GM23338 (cell line): ENCODE data around the gene SRRT. TPM values are rescaled to one million over a fixed set of nuclear protein-coding genes. Genes with fewer than 3 reads are reported as not detected.

Experiments
- ATAC-seq: fragments of 200-7000 bp; cut with Tn5 transposase; 3 replicates; pipeline ENCODE4 v1.9.1; 2020
- DNase-seq: peaks from one replicate; pipeline ENCODE4 v3.0.0-alpha.2; 2015; ENCODE audit warnings: low spot score
- H2AFZ ChIP-seq: fragments of 200-600 bp; sonication (generic); 2 replicates; pipeline ENCODE4 v1.8.0; 2016; ENCODE audit warnings: antibody characterized with exemption, mild to moderate bottlenecking, moderate library complexity
- H3F3A ChIP-seq: fragments of 200-600 bp; sonication (generic); replicated peaks from 2 replicates; pipeline ENCODE4 v1.8.0; 2017; ENCODE audit warnings: antibody characterized with exemption, mixed run types, low read depth
- H3K27ac ChIP-seq: fragments of 200-600 bp; sonication (generic); 2 replicates; pipeline ENCODE4 v1.6.1; 2016; ENCODE audit warnings: low read depth
- H3K27me3 ChIP-seq: fragments of 200-600 bp; sonication (generic); 2 replicates; pipeline ENCODE4 v1.8.0; 2016; ENCODE audit warnings: mild to moderate bottlenecking, mixed run types, moderate library complexity; ENCODE audit not compliant: insufficient read depth
- H3K36me3 ChIP-seq: fragments of 200-600 bp; sonication (generic); 2 replicates; pipeline ENCODE4 v1.8.0; 2016; ENCODE audit warnings: mild to moderate bottlenecking; ENCODE audit not compliant: insufficient read depth
- H3K4me1 ChIP-seq: fragments of 200-600 bp; sonication (generic); 2 replicates; pipeline ENCODE4 v1.8.0; 2016; ENCODE audit warnings: mild to moderate bottlenecking, moderate library complexity; ENCODE audit not compliant: insufficient read depth
- H3K4me2 ChIP-seq: fragments of 200-600 bp; sonication (generic); 2 replicates; pipeline ENCODE4 v1.7.1; 2017; ENCODE audit warnings: mixed run types
- H3K4me3 ChIP-seq: fragments of 200-600 bp; sonication (generic); 2 replicates; pipeline ENCODE4 v1.6.1; 2016; ENCODE audit warnings: mixed run types
- H3K79me2 ChIP-seq: fragments of 200-600 bp; sonication (generic); replicated peaks from 2 replicates; pipeline ENCODE4 v1.8.0; 2017; ENCODE audit warnings: mild to moderate bottlenecking; ENCODE audit not compliant: insufficient read depth
- H3K9me2 ChIP-seq: fragments of 200-600 bp; sonication (generic); 2 replicates; pipeline ENCODE4 v1.8.0; 2017; ENCODE audit not compliant: insufficient read depth
- H4K20me1 ChIP-seq: fragments of 200-600 bp; sonication (generic); replicated peaks from 2 replicates; pipeline ENCODE4 v1.8.0; 2017; ENCODE audit warnings: mild to moderate bottlenecking; ENCODE audit not compliant: insufficient read depth
- H3K27ac Mint-ChIP-seq: 2 replicates; pipeline ENCODE4 v1.8.0; 2020; ENCODE audit warnings: inconsistent platforms, mild to moderate bottlenecking, moderate library complexity, mixed read lengths
- H3K27me3 Mint-ChIP-seq: 3 replicates; pipeline ENCODE4 v1.8.0; 2022; ENCODE audit warnings: low read depth, mild to moderate bottlenecking, moderate library complexity, mixed read lengths, inconsistent platforms; ENCODE audit not compliant: insufficient read depth, poor library complexity
- H3K36me3 Mint-ChIP-seq: 3 replicates; pipeline ENCODE4 v1.8.0; 2021; ENCODE audit warnings: low read depth, mild to moderate bottlenecking, inconsistent platforms, moderate library complexity, mixed read lengths
- H3K4me1 Mint-ChIP-seq: 3 replicates; pipeline ENCODE4 v1.8.0; 2020; ENCODE audit warnings: mild to moderate bottlenecking, inconsistent platforms, mixed read lengths
- H3K4me3 Mint-ChIP-seq: 3 replicates; pipeline ENCODE4 v1.8.0; 2021; ENCODE audit warnings: moderate library complexity, mild to moderate bottlenecking, inconsistent platforms, mixed read lengths
- H3K9me3 Mint-ChIP-seq: 3 replicates; pipeline ENCODE4 v1.8.0; 2020; ENCODE audit warnings: moderate library complexity, mild to moderate bottlenecking, inconsistent platforms, mixed read lengths
- CREB1 ChIP-seq: fragments of 250-450 bp; sonication (Bioruptor Pico); IDR thresholded peaks from 2 replicates; pipeline ENCODE4 v1.5.0; 2020; ENCODE audit warnings: low read depth, mild to moderate bottlenecking, moderate library complexity
- CTCF ChIP-seq, 2 experiments: fragments of 200-600 bp in 1 of 2; sonication (generic) in 1 of 2; conservative IDR thresholded peaks; 2 replicates each; pipeline versions ENCODE4 v1.5.1 to v1.6.1; 2016 to 2017; ENCODE audit warnings: antibody characterized with exemption in 2 of 2, low read depth in 2 of 2, mild to moderate bottlenecking in 2 of 2, moderate library complexity in 1 of 2
- EZH2 ChIP-seq: fragments of 200-600 bp; sonication (generic); IDR thresholded peaks from one replicate; pipeline ENCODE4 v1.8.0; 2017; ENCODE audit warnings: antibody characterized with exemption, mild to moderate bottlenecking, low read depth; ENCODE audit not compliant: unreplicated experiment
- EZH2phosphoT487 ChIP-seq: fragments of 200-600 bp; sonication (generic); IDR thresholded peaks from one replicate; pipeline ENCODE4 v1.8.1; 2018; ENCODE audit warnings: antibody characterized with exemption; ENCODE audit not compliant: unreplicated experiment
- JUNB ChIP-seq: IDR thresholded peaks from one replicate; pipeline ENCODE4 v1.6.1; 2016; ENCODE audit warnings: antibody characterized with exemption; ENCODE audit not compliant: unreplicated experiment
- NANOG ChIP-seq: IDR thresholded peaks from 2 replicates; pipeline ENCODE4 v1.6.1; 2016; ENCODE audit warnings: antibody characterized with exemption, borderline replicate concordance
- POLR2AphosphoS5 ChIP-seq: IDR thresholded peaks from 2 replicates; pipeline ENCODE4 v1.6.1; 2016; ENCODE audit warnings: antibody characterized with exemption, low read depth
- REST ChIP-seq: IDR thresholded peaks from one replicate; pipeline ENCODE4 v1.6.1; 2018; ENCODE audit warnings: antibody characterized with exemption; ENCODE audit not compliant: unreplicated experiment
- STAT1 ChIP-seq: IDR thresholded peaks from one replicate; pipeline ENCODE4 v1.6.1; 2016; ENCODE audit warnings: antibody characterized with exemption; ENCODE audit not compliant: unreplicated experiment
- ZNF114 ChIP-seq: fragments of 250-450 bp; sonication (Bioruptor Pico); IDR thresholded peaks from 2 replicates; pipeline ENCODE4 v1.5.0; 2020; ENCODE audit warnings: mild to moderate bottlenecking, moderate library complexity
- ZNF331 ChIP-seq: fragments of 250-450 bp; sonication (Bioruptor Pico); IDR thresholded peaks from 2 replicates; pipeline ENCODE4 v1.5.0; 2020; ENCODE audit warnings: low read depth, mild to moderate bottlenecking, moderate library complexity
- polyA plus RNA-seq: library from polyadenylated mRNA; unstranded; fragments of >200 nt; fragmentation: Nextera tagmentation; extraction: Ambion mirVana; gene quantifications from 2 replicates; pipeline ENCODE4 v1.2.1, GENCODE V29; 2016
- total RNA-seq: library from RNA; depleted of rRNA; stranded (reverse); fragments of >200 nt; shearing (Covaris generic); gene quantifications from 2 replicates; pipeline ENCODE4 v1.2.3, GENCODE V29; 2014
- TF ChIP-seq, protein P1 (sequence below): IDR thresholded peaks from 2 replicates; pipeline ENCODE4 v1.6.1; 2016; ENCODE audit warnings: antibody characterized with exemption
- TF ChIP-seq, protein P2 (sequence below): fragments of 250-450 bp; sonication (Bioruptor Pico); IDR thresholded peaks from 2 replicates; pipeline ENCODE4 v1.5.0; 2020; ENCODE audit warnings: mild to moderate bottlenecking, moderate library complexity

The SRRT gene
- total and polyA plus RNA-seq, 2 experiments from 2014 or later, result 113 to 140 TPM

- Mint-ChIP-seq H3K27ac (peak overlapping the region; percentile 4; the same call in 1 of the 2 replicates), H3K4me3 (peak overlapping the region; percentile 97), H3K27me3 (peaks cover 21% of the 10 kb centered on the region), H3K36me3 (peaks cover 58% of the 10 kb centered on the region), H3K4me1 (peaks cover 23% of the 10 kb centered on the region), H3K9me3 (no peaks in the 10 kb centered on the region)
- H3F3A ChIP-seq, result peaks cover 7% of the 10 kb centered on the region; the same call in 1 of the 2 replicates
- H3K36me3 ChIP-seq, result peaks cover 25% of the 10 kb centered on the region
- peak overlapping the region; percentile 45; the same call in 1 of the 2 replicates for H3K27ac ChIP-seq
- H3K27me3 ChIP-seq, result no peaks in the 10 kb centered on the region
- TF ChIP-seq ZNF331 (CRISPR knock-in tag) (no peak), CREB1 (CRISPR knock-in tag) (no peak), EZH2phosphoT487 (no peak), CTCF (conservative IDR thresholded peaks at IDR 0.05; ENCODE audit: low read depth in 2 of 2) (no peak), JUNB (no peak), POLR2AphosphoS5 (no peak), STAT1 (no peak), EZH2 (no peak), NANOG (no peak), REST (no peak), ZNF114 (CRISPR knock-in tag) (no peak)
- TF ChIP-seq, protein P1, sequence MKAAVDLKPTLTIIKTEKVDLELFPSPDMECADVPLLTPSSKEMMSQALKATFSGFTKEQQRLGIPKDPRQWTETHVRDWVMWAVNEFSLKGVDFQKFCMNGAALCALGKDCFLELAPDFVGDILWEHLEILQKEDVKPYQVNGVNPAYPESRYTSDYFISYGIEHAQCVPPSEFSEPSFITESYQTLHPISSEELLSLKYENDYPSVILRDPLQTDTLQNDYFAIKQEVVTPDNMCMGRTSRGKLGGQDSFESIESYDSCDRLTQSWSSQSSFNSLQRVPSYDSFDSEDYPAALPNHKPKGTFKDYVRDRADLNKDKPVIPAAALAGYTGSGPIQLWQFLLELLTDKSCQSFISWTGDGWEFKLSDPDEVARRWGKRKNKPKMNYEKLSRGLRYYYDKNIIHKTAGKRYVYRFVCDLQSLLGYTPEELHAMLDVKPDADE, result no peak
- TF ChIP-seq, protein P2, sequence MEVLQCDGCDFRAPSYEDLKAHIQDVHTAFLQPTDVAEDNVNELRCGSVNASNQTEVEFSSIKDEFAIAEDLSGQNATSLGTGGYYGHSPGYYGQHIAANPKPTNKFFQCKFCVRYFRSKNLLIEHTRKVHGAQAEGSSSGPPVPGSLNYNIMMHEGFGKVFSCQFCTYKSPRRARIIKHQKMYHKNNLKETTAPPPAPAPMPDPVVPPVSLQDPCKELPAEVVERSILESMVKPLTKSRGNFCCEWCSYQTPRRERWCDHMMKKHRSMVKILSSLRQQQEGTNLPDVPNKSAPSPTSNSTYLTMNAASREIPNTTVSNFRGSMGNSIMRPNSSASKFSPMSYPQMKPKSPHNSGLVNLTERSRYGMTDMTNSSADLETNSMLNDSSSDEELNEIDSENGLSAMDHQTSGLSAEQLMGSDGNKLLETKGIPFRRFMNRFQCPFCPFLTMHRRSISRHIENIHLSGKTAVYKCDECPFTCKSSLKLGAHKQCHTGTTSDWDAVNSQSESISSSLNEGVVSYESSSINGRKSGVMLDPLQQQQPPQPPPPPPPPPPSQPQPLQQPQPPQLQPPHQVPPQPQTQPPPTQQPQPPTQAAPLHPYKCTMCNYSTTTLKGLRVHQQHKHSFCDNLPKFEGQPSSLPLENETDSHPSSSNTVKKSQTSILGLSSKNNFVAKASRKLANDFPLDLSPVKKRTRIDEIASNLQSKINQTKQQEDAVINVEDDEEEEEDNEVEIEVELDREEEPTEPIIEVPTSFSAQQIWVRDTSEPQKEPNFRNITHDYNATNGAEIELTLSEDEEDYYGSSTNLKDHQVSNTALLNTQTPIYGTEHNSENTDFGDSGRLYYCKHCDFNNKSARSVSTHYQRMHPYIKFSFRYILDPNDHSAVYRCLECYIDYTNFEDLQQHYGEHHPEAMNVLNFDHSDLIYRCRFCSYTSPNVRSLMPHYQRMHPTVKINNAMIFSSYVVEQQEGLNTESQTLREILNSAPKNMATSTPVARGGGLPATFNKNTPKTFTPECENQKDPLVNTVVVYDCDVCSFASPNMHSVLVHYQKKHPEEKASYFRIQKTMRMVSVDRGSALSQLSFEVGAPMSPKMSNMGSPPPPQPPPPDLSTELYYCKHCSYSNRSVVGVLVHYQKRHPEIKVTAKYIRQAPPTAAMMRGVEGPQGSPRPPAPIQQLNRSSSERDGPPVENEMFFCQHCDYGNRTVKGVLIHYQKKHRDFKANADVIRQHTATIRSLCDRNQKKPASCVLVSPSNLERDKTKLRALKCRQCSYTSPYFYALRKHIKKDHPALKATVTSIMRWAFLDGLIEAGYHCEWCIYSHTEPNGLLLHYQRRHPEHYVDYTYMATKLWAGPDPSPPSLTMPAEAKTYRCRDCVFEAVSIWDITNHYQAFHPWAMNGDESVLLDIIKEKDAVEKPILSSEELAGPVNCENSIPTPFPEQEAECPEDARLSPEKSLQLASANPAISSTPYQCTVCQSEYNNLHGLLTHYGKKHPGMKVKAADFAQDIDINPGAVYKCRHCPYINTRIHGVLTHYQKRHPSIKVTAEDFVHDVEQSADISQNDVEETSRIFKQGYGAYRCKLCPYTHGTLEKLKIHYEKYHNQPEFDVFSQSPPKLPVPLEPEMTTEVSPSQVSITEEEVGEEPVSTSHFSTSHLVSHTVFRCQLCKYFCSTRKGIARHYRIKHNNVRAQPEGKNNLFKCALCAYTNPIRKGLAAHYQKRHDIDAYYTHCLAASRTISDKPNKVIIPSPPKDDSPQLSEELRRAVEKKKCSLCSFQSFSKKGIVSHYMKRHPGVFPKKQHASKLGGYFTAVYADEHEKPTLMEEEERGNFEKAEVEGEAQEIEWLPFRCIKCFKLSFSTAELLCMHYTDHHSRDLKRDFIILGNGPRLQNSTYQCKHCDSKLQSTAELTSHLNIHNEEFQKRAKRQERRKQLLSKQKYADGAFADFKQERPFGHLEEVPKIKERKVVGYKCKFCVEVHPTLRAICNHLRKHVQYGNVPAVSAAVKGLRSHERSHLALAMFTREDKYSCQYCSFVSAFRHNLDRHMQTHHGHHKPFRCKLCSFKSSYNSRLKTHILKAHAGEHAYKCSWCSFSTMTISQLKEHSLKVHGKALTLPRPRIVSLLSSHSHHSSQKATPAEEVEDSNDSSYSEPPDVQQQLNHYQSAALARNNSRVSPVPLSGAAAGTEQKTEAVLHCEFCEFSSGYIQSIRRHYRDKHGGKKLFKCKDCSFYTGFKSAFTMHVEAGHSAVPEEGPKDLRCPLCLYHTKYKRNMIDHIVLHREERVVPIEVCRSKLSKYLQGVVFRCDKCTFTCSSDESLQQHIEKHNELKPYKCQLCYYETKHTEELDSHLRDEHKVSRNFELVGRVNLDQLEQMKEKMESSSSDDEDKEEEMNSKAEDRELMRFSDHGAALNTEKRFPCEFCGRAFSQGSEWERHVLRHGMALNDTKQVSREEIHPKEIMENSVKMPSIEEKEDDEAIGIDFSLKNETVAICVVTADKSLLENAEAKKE, result no peak
- DNase-seq, result peak; percentile 40
- no peak overlapping the region for H2AFZ ChIP-seq
- H4K20me1 ChIP-seq, result peaks cover 27% of the 10 kb centered on the region
- H3K4me1 ChIP-seq, result peaks cover 15% of the 10 kb centered on the region; the same call in 1 of the 2 replicates
- peaks cover 51% of the 10 kb centered on the region for H3K79me2 ChIP-seq
- no peak for ATAC-seq
- peak overlapping the region; percentile 100 for H3K4me2 ChIP-seq
- no peaks in the 10 kb centered on the region for H3K9me2 ChIP-seq
- peak overlapping the region; percentile 98 for H3K4me3 ChIP-seq
Observed at GRCh38 chr7:100825215-100825671, 49.7 kb upstream of the SRRT start.
